H9 (cell line): Measurements from ENCODE around the gene FUNDC2. TPM values are rescaled to one million over a fixed set of nuclear protein-coding genes. Genes with fewer than 3 reads are reported as not detected.

Experiments
- DNase-seq: peaks from one replicate; pipeline ENCODE4 v3.0.0-alpha.2; 2017
- H2AFZ ChIP-seq: one replicate; pipeline ENCODE4 v1.6.1; 2013; ENCODE audit warnings: mild to moderate bottlenecking, low read length, control low read depth, moderate library complexity
- H2AK5ac ChIP-seq: 2 replicates; pipeline ENCODE4 v1.6.1; 2013; ENCODE audit warnings: low read length, control low read depth, mixed read lengths; ENCODE audit not compliant: insufficient read length
- H2BK120ac ChIP-seq: one replicate; pipeline ENCODE4 v1.6.1; 2013; ENCODE audit warnings: low read depth, mild to moderate bottlenecking, low read length, control low read depth, inconsistent platforms; ENCODE audit not compliant: poor library complexity, severe bottlenecking
- H2BK12ac ChIP-seq: 2 replicates; pipeline ENCODE4 v1.6.1; 2013; ENCODE audit warnings: low read length, control low read depth, mixed read lengths, low read depth; ENCODE audit not compliant: insufficient read length
- H2BK15ac ChIP-seq: 2 replicates; pipeline ENCODE4 v1.6.1; 2013; ENCODE audit warnings: low read depth, low read length, control low read depth
- H2BK20ac ChIP-seq: one replicate; pipeline ENCODE4 v1.6.1; 2013; ENCODE audit warnings: low read depth, mild to moderate bottlenecking, low read length, control low read depth, inconsistent platforms; ENCODE audit not compliant: poor library complexity, severe bottlenecking
- H2BK5ac ChIP-seq: 2 replicates; pipeline ENCODE4 v1.6.1; 2013; ENCODE audit warnings: low read length, control low read depth, mixed read lengths; ENCODE audit not compliant: insufficient read length
- H3K14ac ChIP-seq: 2 replicates; pipeline ENCODE4 v1.6.1; 2013; ENCODE audit warnings: low read length, control low read depth; ENCODE audit not compliant: insufficient read depth
- H3K18ac ChIP-seq: 2 replicates; pipeline ENCODE4 v1.6.1; 2013; ENCODE audit warnings: low read depth, mild to moderate bottlenecking, mixed read lengths, low read length, control low read depth; ENCODE audit not compliant: insufficient read length
- H3K23ac ChIP-seq: 2 replicates; pipeline ENCODE4 v1.6.1; 2013; ENCODE audit warnings: low read length, control low read depth, mixed read lengths, low read depth; ENCODE audit not compliant: insufficient read length
- H3K23me2 ChIP-seq: 2 replicates; pipeline ENCODE4 v1.6.1; 2013; ENCODE audit warnings: low read depth, mild to moderate bottlenecking, mixed read lengths, low read length, control low read depth; ENCODE audit not compliant: insufficient read length, poor library complexity, severe bottlenecking
- H3K27ac ChIP-seq: 2 replicates; pipeline ENCODE4 v1.5.1; 2013; ENCODE audit warnings: low read length, control low read depth, mixed read lengths, low read depth; ENCODE audit not compliant: insufficient read length
- H3K27me3 ChIP-seq: 2 replicates; pipeline ENCODE4 v1.6.1; 2013; ENCODE audit warnings: low read length, control low read depth, inconsistent platforms; ENCODE audit not compliant: insufficient read depth
- H3K4ac ChIP-seq: 2 replicates; pipeline ENCODE4 v1.6.1; 2013; ENCODE audit warnings: low read depth, mild to moderate bottlenecking, control low read depth, inconsistent platforms, low read length, moderate library complexity
- H3K4me1 ChIP-seq: 2 replicates; pipeline ENCODE4 v1.6.1; 2013; ENCODE audit warnings: low read length, control low read depth, inconsistent platforms; ENCODE audit not compliant: insufficient read depth
- H3K4me2 ChIP-seq: 2 replicates; pipeline ENCODE4 v1.6.1; 2013; ENCODE audit warnings: low read length, control low read depth, mixed read lengths; ENCODE audit not compliant: insufficient read length, insufficient read depth
- H3K56ac ChIP-seq: 2 replicates; pipeline ENCODE4 v1.6.1; 2013; ENCODE audit warnings: low read depth, mild to moderate bottlenecking, mixed read lengths, low read length, control low read depth; ENCODE audit not compliant: insufficient read length
- H3K79me1 ChIP-seq: 2 replicates; pipeline ENCODE4 v1.6.1; 2013; ENCODE audit warnings: low read depth, mild to moderate bottlenecking, moderate library complexity, low read length, control low read depth, inconsistent platforms; ENCODE audit not compliant: insufficient read depth, poor library complexity, severe bottlenecking
- H3K79me2 ChIP-seq: 2 replicates; pipeline ENCODE4 v1.6.1; 2013; ENCODE audit warnings: low read length, control low read depth, inconsistent platforms; ENCODE audit not compliant: insufficient read depth
- H3K9ac ChIP-seq: 2 replicates; pipeline ENCODE4 v1.6.1; 2013; ENCODE audit warnings: low read length, control low read depth, mixed read lengths; ENCODE audit not compliant: insufficient read length; ENCODE audit errors: extremely low read depth
- H3K9me3 ChIP-seq: one replicate; pipeline ENCODE4 v1.6.1; 2013; ENCODE audit warnings: low read depth, low read length, inconsistent platforms; ENCODE audit not compliant: control insufficient read depth
- H3T11ph ChIP-seq: one replicate; pipeline ENCODE4 v1.6.1; 2013; ENCODE audit warnings: mild to moderate bottlenecking, low read length, control low read depth, inconsistent platforms
- H4K20me1 ChIP-seq: one replicate; pipeline ENCODE4 v1.6.1; 2013; ENCODE audit not compliant: control insufficient read depth, insufficient read length, insufficient read depth
- H4K5ac ChIP-seq: 2 replicates; pipeline ENCODE4 v1.6.1; 2013; ENCODE audit warnings: low read depth, mild to moderate bottlenecking, mixed read lengths, low read length, control low read depth; ENCODE audit not compliant: insufficient read length
- H4K8ac ChIP-seq: replicated peaks from 2 replicates; pipeline ENCODE4 v1.6.1; 2013; ENCODE audit warnings: low read length, control low read depth, mixed read lengths, low read depth; ENCODE audit not compliant: insufficient read length
- H4K91ac ChIP-seq: 2 replicates; pipeline ENCODE4 v1.6.1; 2013; ENCODE audit warnings: low read depth, mild to moderate bottlenecking, moderate library complexity, mixed read lengths, low read length, control low read depth; ENCODE audit not compliant: insufficient read length
- H3K27ac Mint-ChIP-seq, 3 experiments: 2 replicates in 2 of 3; 3 replicates in 1 of 3; pipeline ENCODE4 v1.8.0; 2020 to 2021; ENCODE audit warnings: mixed read lengths in 3 of 3, mild to moderate bottlenecking in 1 of 3, moderate library complexity in 1 of 3
- H3K27me3 Mint-ChIP-seq: 2 replicates; pipeline ENCODE4 v1.8.0; 2021; ENCODE audit warnings: low read depth, mild to moderate bottlenecking, moderate library complexity, mixed read lengths
- H3K36me3 Mint-ChIP-seq, 3 experiments: 2 replicates in 2 of 3; 3 replicates in 1 of 3; pipeline ENCODE4 v1.8.0; 2020 to 2021; ENCODE audit warnings: low read depth in 3 of 3, mixed read lengths in 3 of 3; ENCODE audit not compliant: insufficient read depth in 1 of 3
- H3K4me1 Mint-ChIP-seq, 2 experiments: 2 replicates each; pipeline ENCODE4 v1.8.0; 2020; ENCODE audit warnings: mixed read lengths in 2 of 2
- H3K4me3 Mint-ChIP-seq, 2 experiments: 2 replicates in 1 of 2; 3 replicates in 1 of 2; pipeline ENCODE4 v1.8.0; 2020 to 2021; ENCODE audit warnings: mild to moderate bottlenecking in 2 of 2, mixed read lengths in 2 of 2, moderate library complexity in 1 of 2
- H3K9me3 Mint-ChIP-seq, 2 experiments: 2 replicates in 1 of 2; 3 replicates in 1 of 2; pipeline ENCODE4 v1.8.0; 2020; ENCODE audit warnings: mild to moderate bottlenecking in 2 of 2, mixed read lengths in 2 of 2, moderate library complexity in 1 of 2
- CTCF ChIP-seq: fragments of 200-600 bp; sonication (generic); conservative IDR thresholded peaks from 3 replicates; pipeline ENCODE4 v1.8.0; 2021; ENCODE audit warnings: antibody characterized with exemption, mild to moderate bottlenecking
- WGBS: extraction: QIAGEN DNeasy Blood & Tissue Kit; methylation state at CpG from one replicate; pipeline ENCODE4 v1.1.7; 2013; ENCODE audit warnings: missing lambda C conversion rate, low lambda C conversion rate, mixed read lengths; ENCODE audit not compliant: insufficient read length; ENCODE audit errors: extremely low coverage; 5-methylcytosine and 5-hydroxymethylcytosine counted together
- total RNA-seq: library from RNA; stranded (reverse); gene quantifications from 2 replicates; pipeline ENCODE4 v1.2.1, GENCODE V29; 2021

FUNDC2 gene
- total RNA-seq, 1 experiment from 2014 or later: 62.1 TPM

GRCh38 chrX:155000841-155001240 lies 25.8 kb upstream of the FUNDC2 start:
- Mint-ChIP-seq H3K27me3 (no peaks in the 10 kb centered on the region), H3K36me3 (peaks cover 0 to 7% (median 0%) of the 10 kb centered on the region in 3 experiments; a peak in 4 of 7 replicates), H3K27ac (no peak overlapping the region), H3K4me1 (peaks cover 5 to 9% of the 10 kb centered on the region in 2 experiments), H3K4me3 (no peak overlapping the region), H3K9me3 (peaks cover 70% of the 10 kb centered on the region in 2 experiments)
- Histone ChIP-seq H2AK5ac (no peak overlapping the region), H2BK20ac (no peak overlapping the region), H3T11ph (no peak overlapping the region), H2BK5ac (no peak overlapping the region), H2BK15ac (no peak overlapping the region), H3K79me2 (no peaks in the 10 kb centered on the region), H4K20me1 (no peaks in the 10 kb centered on the region), H3K23ac (no peak overlapping the region), H3K56ac (no peak overlapping the region), H2BK120ac (no peak overlapping the region), H3K9ac (no peak overlapping the region), H3K79me1 (no peaks in the 10 kb centered on the region), H3K27me3 (no peaks in the 10 kb centered on the region), H3K4me2 (no peak overlapping the region), H4K8ac (no peak overlapping the region), H2BK12ac (no peak overlapping the region), H3K23me2 (no peaks in the 10 kb centered on the region), H2AFZ (no peak overlapping the region), H3K9me3 (peaks cover 65% of the 10 kb centered on the region), H4K91ac (no peak overlapping the region), H3K4me1 (no peaks in the 10 kb centered on the region), H3K27ac (no peak overlapping the region), H4K5ac (no peak overlapping the region), H3K14ac (no peak overlapping the region), H3K18ac (no peak overlapping the region), H3K4ac (no peak overlapping the region)
- no CpG with 5 or more reads among the region's 1 CpG for WGBS
- DNase-seq: no peak
- no peak for TF ChIP-seq CTCF
